ENCODE data around the gene ALDH16A1.

ALDH16A1 gene

GRCh38 chr19:49423985-49424303 lies 29.1 kb upstream of the ALDH16A1 start:
- no peak for DNase-seq

- DNase-seq, result no peak
Observed at GRCh38 chr19:49425178-49425577, 27.8 kb upstream of the ALDH16A1 start, which contains the start of gene GFY. TSS of gene GFY (plus strand) at chr19:49425388. CDS start at chr19:49426431, 1,043 bp downstream.

- DNase-seq, result no peak
Observed at GRCh38 chr19:49425922-49426592, 27.0 kb upstream of the ALDH16A1 start.

GRCh38 chr19:49427339-49427738 lies 25.7 kb upstream of the ALDH16A1 start:
- no peak for DNase-seq

- peak in 1 of 5 donors; percentile 30 for DNase-seq
Observed at GRCh38 chr19:49427855-49428546, 25.0 kb upstream of the ALDH16A1 start.

- DNase-seq, result no peak
Observed at GRCh38 chr19:49428547-49429451, 24.2 kb upstream of the ALDH16A1 start.

GRCh38 chr19:49430172-49430677 lies 22.8 kb upstream of the ALDH16A1 start:
- no peak for DNase-seq

GRCh38 chr19:49430678-49431329 lies 22.2 kb upstream of the ALDH16A1 start:
- DNase-seq, result peak in 1 of 5 donors; percentile 39

GRCh38 chr19:49431330-49431749 lies 21.7 kb upstream of the ALDH16A1 start:
- DNase-seq, result no peak

GRCh38 chr19:49432141-49433073 lies 20.6 kb upstream of the ALDH16A1 start:
- peak in 1 of 5 donors; percentile 41 for DNase-seq

- DNase-seq, result no peak
Observed at GRCh38 chr19:49433240-49433901, 19.7 kb upstream of the ALDH16A1 start.

GRCh38 chr19:49434907-49435583 lies 18.0 kb upstream of the ALDH16A1 start:
- no peak for DNase-seq

- no peak for DNase-seq
Observed at GRCh38 chr19:49435670-49436069, 17.4 kb upstream of the ALDH16A1 start.

GRCh38 chr19:49436381-49437017 lies 16.5 kb upstream of the ALDH16A1 start:
- peak in 3 of 5 donors; percentile 43 to 49 (median 48) for DNase-seq

GRCh38 chr19:49437231-49437630 lies 15.8 kb upstream of the ALDH16A1 start:
- DNase-seq, result no peak

GRCh38 chr19:49438261-49438660 lies 14.8 kb upstream of the ALDH16A1 start:
- no peak for DNase-seq

GRCh38 chr19:49439836-49440235 lies 13.2 kb upstream of the ALDH16A1 start:
- no peak for DNase-seq

- DNase-seq, result no peak
Observed at GRCh38 chr19:49440439-49441209, 12.4 kb upstream of the ALDH16A1 start.

All from T-helper 1 cell (primary cell).